ENCODE measurements around the gene URI1.
"Not testable (repeated sequence)": the region's sequence is repeated elsewhere in the genome, so short reads cannot be mapped to it uniquely, and the experiment has no call there.

The URI1 gene

GRCh38 chr19:29942404-29943261 lies 594 bp downstream of the URI1 start:
- DNase-seq (ENCODE audit: low read depth in 2 of 2), result peak; percentile 23 to 42

GRCh38 chr19:29943615-29944014 lies 1.6 kb downstream of the URI1 start:
- no peak for DNase-seq (ENCODE audit: low read depth in 2 of 2)

- no peak for DNase-seq (ENCODE audit: low read depth in 2 of 2)
These were observed 2.5 kb downstream of the URI1 start for GRCh38 chr19:29944390-29945012.

- no peak for DNase-seq (ENCODE audit: low read depth in 2 of 2)
These were observed 3.0 kb downstream of the URI1 start for GRCh38 chr19:29945017-29945416.

GRCh38 chr19:29945433-29945832 lies 3.4 kb downstream of the URI1 start:
- no peak for DNase-seq (ENCODE audit: low read depth in 2 of 2)

GRCh38 chr19:29946645-29947044 lies 4.6 kb downstream of the URI1 start:
- no peak for DNase-seq (ENCODE audit: low read depth in 2 of 2)

GRCh38 chr19:29947871-29948270 lies 5.8 kb downstream of the URI1 start:
- DNase-seq (ENCODE audit: low read depth in 2 of 2), result no peak

- not testable (repeated sequence) for DNase-seq (ENCODE audit: low read depth in 2 of 2)
These were observed 6.9 kb downstream of the URI1 start for GRCh38 chr19:29948759-29949470.

GRCh38 chr19:29952177-29952576 lies 10.1 kb downstream of the URI1 start:
- no peak for DNase-seq (ENCODE audit: low read depth in 2 of 2)

- no peak for DNase-seq (ENCODE audit: low read depth in 2 of 2)
These were observed 10.6 kb downstream of the URI1 start for GRCh38 chr19:29952646-29953045.

GRCh38 chr19:29953352-29954247 lies 11.6 kb downstream of the URI1 start:
- DNase-seq (ENCODE audit: low read depth in 2 of 2), result no peak

GRCh38 chr19:29956855-29957254 lies 14.8 kb downstream of the URI1 start:
- DNase-seq (ENCODE audit: low read depth in 2 of 2), result no peak

- no peak for DNase-seq (ENCODE audit: low read depth in 2 of 2)
These were observed 19.3 kb downstream of the URI1 start for GRCh38 chr19:29961311-29961710.

GRCh38 chr19:29962793-29963192 lies 20.8 kb downstream of the URI1 start:
- DNase-seq (ENCODE audit: low read depth in 2 of 2), result no peak

- no peak for DNase-seq (ENCODE audit: low read depth in 2 of 2)
These were observed 21.5 kb downstream of the URI1 start for GRCh38 chr19:29963576-29963975.

- DNase-seq (ENCODE audit: low read depth in 2 of 2), result no peak
These were observed 22.1 kb downstream of the URI1 start for GRCh38 chr19:29964171-29964570.

GRCh38 chr19:29965492-29965891 lies 23.5 kb downstream of the URI1 start:
- no peak for DNase-seq (ENCODE audit: low read depth in 2 of 2)

GRCh38 chr19:29966142-29966541 lies 24.1 kb downstream of the URI1 start:
- not testable (repeated sequence) for DNase-seq (ENCODE audit: low read depth in 2 of 2)

GRCh38 chr19:29966588-29967249 lies 24.7 kb downstream of the URI1 start:
- DNase-seq (ENCODE audit: low read depth in 2 of 2), result no peak

GRCh38 chr19:29967623-29968022 lies 25.6 kb downstream of the URI1 start:
- no peak for DNase-seq (ENCODE audit: low read depth in 2 of 2)

- no peak for DNase-seq (ENCODE audit: low read depth in 2 of 2)
These were observed 27.9 kb downstream of the URI1 start for GRCh38 chr19:29969891-29970290.
